HG02642 (cell line): ENCODE results near the gene CFB.
"Not testable (repeated sequence)": the region's sequence is repeated elsewhere in the genome, so short reads cannot be mapped to it uniquely, and the experiment has no call there.

Experiments used
- ATAC-seq: cut with Tn5 transposase; IDR thresholded peaks from one replicate; pipeline ENCODE4 v1.9.1; 2021; ENCODE audit warnings: mild to moderate bottlenecking; ENCODE audit not compliant: unreplicated experiment, poor library complexity

The CFB gene

GRCh38 chr6:31911826-31912585, 33.9 kb upstream of the CFB start:
- ATAC-seq, result no peak

GRCh38 chr6:31915351-31915750, 30.5 kb upstream of the CFB start:
- ATAC-seq, result no peak

- no peak for ATAC-seq
These were observed 30.1 kb upstream of the CFB start for GRCh38 chr6:31915756-31916155.

- no peak for ATAC-seq
These were observed 27.7 kb upstream of the CFB start for GRCh38 chr6:31918069-31918720.

GRCh38 chr6:31919624-31920303, 26.1 kb upstream of the CFB start:
- ATAC-seq, result no peak

GRCh38 chr6:31920811-31921210, 25.1 kb upstream of the CFB start:
- ATAC-seq, result no peak

- ATAC-seq, result no peak
These were observed 23.0 kb upstream of the CFB start for GRCh38 chr6:31922942-31923341.

- no peak for ATAC-seq
These were observed 18.5 kb upstream of the CFB start, which contains the start of gene C2 for GRCh38 chr6:31927242-31927862. TSS of gene C2 (plus strand) at chr6:31927717. CDS start at chr6:31927753, 36 bp downstream.

GRCh38 chr6:31927863-31928671, 17.8 kb upstream of the CFB start:
- ATAC-seq, result no peak

GRCh38 chr6:31928672-31928939, 17.3 kb upstream of the CFB start:
- ATAC-seq, result no peak

GRCh38 chr6:31930962-31931361, 14.9 kb upstream of the CFB start:
- ATAC-seq, result no peak

GRCh38 chr6:31932137-31932536, 13.8 kb upstream of the CFB start:
- not testable (repeated sequence) for ATAC-seq

GRCh38 chr6:31933537-31933936, 12.4 kb upstream of the CFB start:
- ATAC-seq, result no peak

- ATAC-seq, result no peak
These were observed 10.9 kb upstream of the CFB start for GRCh38 chr6:31935021-31935420.

GRCh38 chr6:31935823-31936222, 10.1 kb upstream of the CFB start:
- ATAC-seq, result no peak

GRCh38 chr6:31940256-31940664, 5.6 kb upstream of the CFB start:
- ATAC-seq, result no peak

- no peak for ATAC-seq
These were observed 2.2 kb upstream of the CFB start for GRCh38 chr6:31943742-31944141.

- no peak for ATAC-seq
These were observed 765 bp upstream of the CFB start for GRCh38 chr6:31945154-31945506.

GRCh38 chr6:31946370-31946885, 533 bp downstream of the CFB start:
- no peak for ATAC-seq

- ATAC-seq, result no peak
These were observed 1.3 kb downstream of the CFB start for GRCh38 chr6:31947070-31947675.
